ENCODE measurements around the gene WBP2. TPM values are rescaled to one million over a fixed set of nuclear protein-coding genes. Genes with fewer than 3 reads are reported as not detected.
A peak's percentile ranks its signal among the peaks of the same experiment; 100 is the strongest.

Gene WBP2
- polyA plus RNA-seq, 1 donor (not counting 4 experiments of a cell fraction or from before 2014, with no cell fraction given) = 23.3 TPM

DNA sequence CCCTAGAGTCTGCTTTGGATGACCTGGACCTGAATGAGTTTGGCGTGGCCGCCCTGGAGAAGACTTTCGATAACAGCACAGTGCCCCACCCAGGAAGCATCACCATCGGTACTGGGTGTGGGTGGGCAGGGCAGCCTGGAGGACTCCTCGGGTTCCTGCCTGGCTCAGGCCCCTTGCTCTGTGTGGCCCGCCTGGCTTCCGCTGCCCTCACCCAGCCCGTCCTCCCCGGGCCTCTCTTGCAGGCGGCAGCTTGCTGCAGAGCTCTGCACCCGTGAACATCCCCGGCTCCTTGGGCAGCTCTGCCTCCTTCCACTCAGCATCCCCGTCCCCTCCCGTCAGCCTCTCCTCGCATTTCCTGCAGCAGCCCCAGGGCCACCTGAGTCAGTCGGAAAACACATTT, 35.5 kb downstream of the WBP2 start:
- Histone ChIP-seq H3K9ac (ENCODE audit: control insufficient read depth, extremely low read depth, insufficient read depth, low read length) (no peak overlapping the region), H3K9me3 (ENCODE audit: control insufficient read depth, low read depth, low read length) (no peaks in the 10 kb centered on the region), H3K9me1 (ENCODE audit: control insufficient read depth, extremely low read depth, insufficient read depth, low read length) (peaks cover 2% of the 10 kb centered on the region), H3K4me1 (ENCODE audit: control insufficient read depth, extremely low read depth, insufficient read depth, low read length) (peaks cover 19% of the 10 kb centered on the region), H3K36me3 (ENCODE audit: control insufficient read depth in 2 of 2, extremely low read depth in 1 of 2, insufficient read depth in 2 of 2, low read length in 2 of 2) (peaks cover 15 to 25% of the 10 kb centered on the region in 2 experiments), H3K27me3 (ENCODE audit: control insufficient read depth, extremely low read depth, insufficient read depth, low read length) (no peaks in the 10 kb centered on the region), H3K4me3 (ENCODE audit: control insufficient read depth in 2 of 3, extremely low read depth in 1 of 3, insufficient read depth in 2 of 3, low read depth in 1 of 3, low read length in 3 of 3) (no peak overlapping the region), H4K20me1 (ENCODE audit: control insufficient read depth, extremely low read depth, insufficient read depth, low read length) (no peaks in the 10 kb centered on the region), H3K79me2 (ENCODE audit: control insufficient read depth, insufficient read depth, low read length) (no peaks in the 10 kb centered on the region), H3K4me2 (ENCODE audit: control insufficient read depth, extremely low read depth, insufficient read depth, low read depth, low read length) (no peak overlapping the region), H2AFZ (ENCODE audit: control insufficient read depth, low read length) (no peak overlapping the region), H3K27ac (ENCODE audit: control insufficient read depth, insufficient read depth, low read length) (no peak overlapping the region)
- DNase-seq (ENCODE audit: low read depth, low spot score) = no peak
- no peak for FAIRE-seq
- no peak for TF ChIP-seq EZH2 (IDR thresholded peaks at IDR 0.05; ENCODE audit: low read length)
- TF ChIP-seq, protein P1, sequence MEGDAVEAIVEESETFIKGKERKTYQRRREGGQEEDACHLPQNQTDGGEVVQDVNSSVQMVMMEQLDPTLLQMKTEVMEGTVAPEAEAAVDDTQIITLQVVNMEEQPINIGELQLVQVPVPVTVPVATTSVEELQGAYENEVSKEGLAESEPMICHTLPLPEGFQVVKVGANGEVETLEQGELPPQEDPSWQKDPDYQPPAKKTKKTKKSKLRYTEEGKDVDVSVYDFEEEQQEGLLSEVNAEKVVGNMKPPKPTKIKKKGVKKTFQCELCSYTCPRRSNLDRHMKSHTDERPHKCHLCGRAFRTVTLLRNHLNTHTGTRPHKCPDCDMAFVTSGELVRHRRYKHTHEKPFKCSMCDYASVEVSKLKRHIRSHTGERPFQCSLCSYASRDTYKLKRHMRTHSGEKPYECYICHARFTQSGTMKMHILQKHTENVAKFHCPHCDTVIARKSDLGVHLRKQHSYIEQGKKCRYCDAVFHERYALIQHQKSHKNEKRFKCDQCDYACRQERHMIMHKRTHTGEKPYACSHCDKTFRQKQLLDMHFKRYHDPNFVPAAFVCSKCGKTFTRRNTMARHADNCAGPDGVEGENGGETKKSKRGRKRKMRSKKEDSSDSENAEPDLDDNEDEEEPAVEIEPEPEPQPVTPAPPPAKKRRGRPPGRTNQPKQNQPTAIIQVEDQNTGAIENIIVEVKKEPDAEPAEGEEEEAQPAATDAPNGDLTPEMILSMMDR (optimal IDR thresholded peaks at IDR 0.05 in 1 of 3, IDR thresholded peaks at IDR 0.05 in 1 of 3, conservative IDR thresholded peaks at IDR 0.05 in 1 of 3; ENCODE audit: extremely low read depth in 1 of 3, insufficient read depth in 2 of 3, low read length in 3 of 3) = no peak
- dilution Hi-C loops (cut with MboI; ENCODE audit: extremely low pct_ligation_motif_present, low sequenced_read_pairs) = no loop called here

DNA sequence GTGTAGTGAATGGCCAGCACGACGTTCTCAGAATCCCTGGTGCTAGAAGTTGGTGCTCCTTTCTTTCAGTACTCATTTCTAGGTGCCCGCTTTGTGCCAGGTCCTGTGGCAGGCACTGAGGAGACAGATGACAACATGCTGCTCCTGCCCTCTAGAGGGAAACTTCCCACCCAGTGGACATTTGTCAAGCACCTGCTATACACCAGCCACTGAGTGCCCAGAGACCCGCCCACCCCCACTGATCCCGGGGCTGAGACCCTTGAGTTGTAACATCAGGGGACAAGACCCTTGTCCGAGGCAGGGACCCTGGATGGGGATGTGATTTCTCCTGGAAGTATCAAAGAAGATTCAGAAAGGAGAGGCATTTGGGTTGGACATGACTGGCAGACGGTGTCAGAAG, 36.0 kb downstream of the WBP2 start:
- dilution Hi-C loops (cut with MboI; ENCODE audit: extremely low pct_ligation_motif_present, low sequenced_read_pairs) = no loop called here
- no peaks in the 10 kb centered on the region for H3K27me3 ChIP-seq (ENCODE audit: control insufficient read depth, extremely low read depth, insufficient read depth, low read length)
- FAIRE-seq (no peak), DNase-seq (ENCODE audit: low read depth, low spot score) (no peak)
- no peak overlapping the region for H2AFZ ChIP-seq (ENCODE audit: control insufficient read depth, low read length)
- peaks cover 15 to 25% of the 10 kb centered on the region in 2 experiments for H3K36me3 ChIP-seq (ENCODE audit: control insufficient read depth in 2 of 2, extremely low read depth in 1 of 2, insufficient read depth in 2 of 2, low read length in 2 of 2)
- H3K9me1 ChIP-seq (ENCODE audit: control insufficient read depth, extremely low read depth, insufficient read depth, low read length) = peaks cover 2% of the 10 kb centered on the region
- H3K79me2 ChIP-seq (ENCODE audit: control insufficient read depth, insufficient read depth, low read length) = no peaks in the 10 kb centered on the region
- no peaks in the 10 kb centered on the region for H3K9me3 ChIP-seq (ENCODE audit: control insufficient read depth, low read depth, low read length)
- H3K27ac ChIP-seq (ENCODE audit: control insufficient read depth, insufficient read depth, low read length) = no peak overlapping the region
- H4K20me1 ChIP-seq (ENCODE audit: control insufficient read depth, extremely low read depth, insufficient read depth, low read length) = no peaks in the 10 kb centered on the region
- H3K9ac ChIP-seq (ENCODE audit: control insufficient read depth, extremely low read depth, insufficient read depth, low read length) = no peak overlapping the region
- H3K4me3 ChIP-seq (ENCODE audit: control insufficient read depth in 2 of 3, extremely low read depth in 1 of 3, insufficient read depth in 2 of 3, low read depth in 1 of 3, low read length in 3 of 3) = no peak overlapping the region
- H3K4me1 ChIP-seq (ENCODE audit: control insufficient read depth, extremely low read depth, insufficient read depth, low read length) = peaks cover 23% of the 10 kb centered on the region
- TF ChIP-seq, protein P1 (optimal IDR thresholded peaks at IDR 0.05 in 1 of 3, IDR thresholded peaks at IDR 0.05 in 1 of 3, conservative IDR thresholded peaks at IDR 0.05 in 1 of 3; ENCODE audit: extremely low read depth in 1 of 3, insufficient read depth in 2 of 3, low read length in 3 of 3) = peak in 1 of 3 experiments; percentile 59
- TF ChIP-seq EZH2 (IDR thresholded peaks at IDR 0.05; ENCODE audit: low read length) = no peak
- H3K4me2 ChIP-seq (ENCODE audit: control insufficient read depth, extremely low read depth, insufficient read depth, low read depth, low read length) = no peak overlapping the region

Measured in keratinocyte (primary cell).